ENCODE results near the gene NALCN. TPM values are rescaled to one million over a fixed set of nuclear protein-coding genes. Genes with fewer than 3 reads are reported as not detected.

The NALCN gene
- total and polyA plus RNA-seq, 2 experiments from 2014 or later = 0.50 to 0.87 TPM

GRCh38 chr13:101149735-101150384 is 266.4 kb downstream of the NALCN start:
- H3K27ac Mint-ChIP-seq = no peak overlapping the region
- H4K20me1 ChIP-seq (replicated peaks; ENCODE audit: insufficient read depth) = no peaks in the 10 kb centered on the region
- H3K9me2 ChIP-seq (ENCODE audit: insufficient read depth) = no peaks in the 10 kb centered on the region
- H3F3A ChIP-seq (replicated peaks; ENCODE audit: low read depth) = no peaks in the 10 kb centered on the region
- no peaks in the 10 kb centered on the region for H3K27me3 Mint-ChIP-seq (ENCODE audit: insufficient read depth, low read depth, poor library complexity)
- no peaks in the 10 kb centered on the region for H3K36me3 ChIP-seq (ENCODE audit: insufficient read depth)
- no peaks in the 10 kb centered on the region for H3K27me3 ChIP-seq (ENCODE audit: insufficient read depth)
- no peak overlapping the region for H3K4me3 ChIP-seq
- no peaks in the 10 kb centered on the region for H3K9me3 Mint-ChIP-seq
- H3K4me1 Mint-ChIP-seq = peaks cover 16% of the 10 kb centered on the region; the same call in 2 of the 3 replicates
- peak; percentile 93 for ATAC-seq
- H2AFZ ChIP-seq = peak overlapping the region; percentile 50; the same call in 1 of the 2 replicates
- no peak overlapping the region for H3K27ac ChIP-seq (ENCODE audit: low read depth)
- H3K4me1 ChIP-seq (ENCODE audit: insufficient read depth) = peaks cover 11% of the 10 kb centered on the region; the same call in 1 of the 2 replicates
- H3K36me3 Mint-ChIP-seq (ENCODE audit: low read depth) = no peaks in the 10 kb centered on the region; the same call in 2 of the 3 replicates
- TF ChIP-seq CTCF (conservative IDR thresholded peaks at IDR 0.05; ENCODE audit: low read depth in 2 of 2) (peak; percentile 42 to 69), ZNF114 (CRISPR knock-in tag; IDR thresholded peaks at IDR 0.05) (no peak), EZH2phosphoT487 (IDR thresholded peaks at IDR 0.05; ENCODE audit: unreplicated experiment) (no peak), EZH2 (IDR thresholded peaks at IDR 0.05; ENCODE audit: low read depth, unreplicated experiment) (no peak), CREB1 (CRISPR knock-in tag; IDR thresholded peaks at IDR 0.05; ENCODE audit: low read depth) (peak; percentile 39)
- no peak overlapping the region; the same call in 1 of the 2 replicates for H3K4me2 ChIP-seq
- peak; percentile 62 for DNase-seq (ENCODE audit: low spot score)
- no peaks in the 10 kb centered on the region for H3K79me2 ChIP-seq (replicated peaks; ENCODE audit: insufficient read depth)
- no peak overlapping the region for H3K4me3 Mint-ChIP-seq

DNA sequence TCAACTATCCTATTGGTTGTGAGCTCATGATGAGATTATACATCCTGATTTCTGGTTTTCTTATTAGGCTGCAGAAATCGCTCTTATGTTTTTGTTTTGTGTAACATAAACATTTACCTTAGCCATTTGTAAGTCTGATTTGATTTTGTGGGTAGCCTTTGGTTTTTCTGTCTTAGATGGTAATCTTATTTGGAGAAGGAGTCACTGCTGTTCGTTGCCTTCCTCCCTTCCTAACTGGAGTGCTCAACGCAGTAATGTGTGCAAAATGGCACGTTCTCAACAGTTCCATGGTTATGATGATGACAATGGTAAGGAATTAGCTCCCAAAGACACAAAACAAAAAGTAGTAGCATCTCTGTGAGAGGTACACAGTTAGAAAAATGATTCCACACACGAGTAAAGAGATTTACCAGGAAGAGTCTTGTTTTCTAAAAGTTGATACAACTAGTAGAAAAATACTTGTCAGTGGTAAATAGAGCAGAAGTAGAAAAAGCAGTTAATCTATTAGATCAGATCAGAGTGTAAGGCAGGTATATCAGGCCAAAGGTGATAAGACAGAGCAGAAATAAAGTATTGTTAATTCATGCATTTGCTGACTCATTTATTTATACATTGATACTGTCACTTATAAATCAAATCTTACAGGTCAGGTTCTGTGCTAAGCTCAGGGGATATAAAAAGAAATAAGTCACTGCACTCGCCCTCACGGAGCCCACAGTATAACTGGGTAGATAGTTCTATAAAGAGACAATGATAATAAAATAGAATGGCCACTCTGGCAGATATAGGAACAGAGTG is 270.0 kb downstream of the NALCN start:
- H3K36me3 ChIP-seq (ENCODE audit: insufficient read depth) = no peaks in the 10 kb centered on the region
- H3K4me3 ChIP-seq = no peak overlapping the region
- H3K27me3 ChIP-seq (ENCODE audit: insufficient read depth) = no peaks in the 10 kb centered on the region
- no peak overlapping the region for H3K27ac ChIP-seq (ENCODE audit: low read depth)
- H3K9me3 Mint-ChIP-seq = no peaks in the 10 kb centered on the region
- no peaks in the 10 kb centered on the region for H4K20me1 ChIP-seq (replicated peaks; ENCODE audit: insufficient read depth)
- no peaks in the 10 kb centered on the region for H3F3A ChIP-seq (replicated peaks; ENCODE audit: low read depth)
- DNase-seq (ENCODE audit: low spot score) = no peak
- no peaks in the 10 kb centered on the region; the same call in 2 of the 3 replicates for H3K36me3 Mint-ChIP-seq (ENCODE audit: low read depth)
- H3K4me3 Mint-ChIP-seq = no peak overlapping the region
- no peaks in the 10 kb centered on the region for H3K27me3 Mint-ChIP-seq (ENCODE audit: insufficient read depth, low read depth, poor library complexity)
- H3K4me1 ChIP-seq (ENCODE audit: insufficient read depth) = peaks cover 11% of the 10 kb centered on the region; the same call in 1 of the 2 replicates
- H3K79me2 ChIP-seq (replicated peaks; ENCODE audit: insufficient read depth) = no peaks in the 10 kb centered on the region
- peak overlapping the region; percentile 83; the same call in 1 of the 2 replicates for H2AFZ ChIP-seq
- no peak overlapping the region for H3K27ac Mint-ChIP-seq
- no peaks in the 10 kb centered on the region for H3K9me2 ChIP-seq (ENCODE audit: insufficient read depth)
- no peak overlapping the region for H3K4me2 ChIP-seq
- H3K4me1 Mint-ChIP-seq = peaks cover 16% of the 10 kb centered on the region; the same call in 2 of the 3 replicates
- ATAC-seq = no peak
- no peak for TF ChIP-seq NANOG (IDR thresholded peaks at IDR 0.05; ENCODE audit: borderline replicate concordance)
- TF ChIP-seq, protein P1, sequence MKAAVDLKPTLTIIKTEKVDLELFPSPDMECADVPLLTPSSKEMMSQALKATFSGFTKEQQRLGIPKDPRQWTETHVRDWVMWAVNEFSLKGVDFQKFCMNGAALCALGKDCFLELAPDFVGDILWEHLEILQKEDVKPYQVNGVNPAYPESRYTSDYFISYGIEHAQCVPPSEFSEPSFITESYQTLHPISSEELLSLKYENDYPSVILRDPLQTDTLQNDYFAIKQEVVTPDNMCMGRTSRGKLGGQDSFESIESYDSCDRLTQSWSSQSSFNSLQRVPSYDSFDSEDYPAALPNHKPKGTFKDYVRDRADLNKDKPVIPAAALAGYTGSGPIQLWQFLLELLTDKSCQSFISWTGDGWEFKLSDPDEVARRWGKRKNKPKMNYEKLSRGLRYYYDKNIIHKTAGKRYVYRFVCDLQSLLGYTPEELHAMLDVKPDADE (IDR thresholded peaks at IDR 0.05) = no peak
- TF ChIP-seq, protein P2, sequence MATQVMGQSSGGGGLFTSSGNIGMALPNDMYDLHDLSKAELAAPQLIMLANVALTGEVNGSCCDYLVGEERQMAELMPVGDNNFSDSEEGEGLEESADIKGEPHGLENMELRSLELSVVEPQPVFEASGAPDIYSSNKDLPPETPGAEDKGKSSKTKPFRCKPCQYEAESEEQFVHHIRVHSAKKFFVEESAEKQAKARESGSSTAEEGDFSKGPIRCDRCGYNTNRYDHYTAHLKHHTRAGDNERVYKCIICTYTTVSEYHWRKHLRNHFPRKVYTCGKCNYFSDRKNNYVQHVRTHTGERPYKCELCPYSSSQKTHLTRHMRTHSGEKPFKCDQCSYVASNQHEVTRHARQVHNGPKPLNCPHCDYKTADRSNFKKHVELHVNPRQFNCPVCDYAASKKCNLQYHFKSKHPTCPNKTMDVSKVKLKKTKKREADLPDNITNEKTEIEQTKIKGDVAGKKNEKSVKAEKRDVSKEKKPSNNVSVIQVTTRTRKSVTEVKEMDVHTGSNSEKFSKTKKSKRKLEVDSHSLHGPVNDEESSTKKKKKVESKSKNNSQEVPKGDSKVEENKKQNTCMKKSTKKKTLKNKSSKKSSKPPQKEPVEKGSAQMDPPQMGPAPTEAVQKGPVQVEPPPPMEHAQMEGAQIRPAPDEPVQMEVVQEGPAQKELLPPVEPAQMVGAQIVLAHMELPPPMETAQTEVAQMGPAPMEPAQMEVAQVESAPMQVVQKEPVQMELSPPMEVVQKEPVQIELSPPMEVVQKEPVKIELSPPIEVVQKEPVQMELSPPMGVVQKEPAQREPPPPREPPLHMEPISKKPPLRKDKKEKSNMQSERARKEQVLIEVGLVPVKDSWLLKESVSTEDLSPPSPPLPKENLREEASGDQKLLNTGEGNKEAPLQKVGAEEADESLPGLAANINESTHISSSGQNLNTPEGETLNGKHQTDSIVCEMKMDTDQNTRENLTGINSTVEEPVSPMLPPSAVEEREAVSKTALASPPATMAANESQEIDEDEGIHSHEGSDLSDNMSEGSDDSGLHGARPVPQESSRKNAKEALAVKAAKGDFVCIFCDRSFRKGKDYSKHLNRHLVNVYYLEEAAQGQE (IDR thresholded peaks at IDR 0.05; ENCODE audit: unreplicated experiment) = no peak
- no peak for TF ChIP-seq ZNF114 (CRISPR knock-in tag; IDR thresholded peaks at IDR 0.05)
- no peak for TF ChIP-seq EZH2 (IDR thresholded peaks at IDR 0.05; ENCODE audit: low read depth, unreplicated experiment)
- TF ChIP-seq JUNB (IDR thresholded peaks at IDR 0.05; ENCODE audit: unreplicated experiment) = no peak
- TF ChIP-seq CTCF (conservative IDR thresholded peaks at IDR 0.05; ENCODE audit: low read depth in 2 of 2) = no peak
